ENCODE results near the gene DGKD. TPM values are rescaled to one million over a fixed set of nuclear protein-coding genes. Genes with fewer than 3 reads are reported as not detected.

DGKD gene
- polyA plus RNA-seq, 3 donors: 14.5 to 67.5 (median 16.6) TPM

GRCh38 chr2:233458826-233459225 is 104.5 kb downstream of the DGKD start:
- H3K27me3 Mint-ChIP-seq (ENCODE audit: low read depth in 3 of 3): peaks cover 0 to 2% (median 0%) of the 10 kb centered on the region in 3 donors
- H4K20me1 ChIP-seq (ENCODE audit: insufficient read depth, low read length): peaks cover 9% of the 10 kb centered on the region
- peak overlapping the region in 2 of 7 donors; percentile 50 to 51 for H3K27ac Mint-ChIP-seq
- H3K27me3 ChIP-seq (ENCODE audit: control insufficient read depth in 2 of 2, insufficient read depth in 2 of 2, low read length in 2 of 2): no peaks in the 10 kb centered on the region
- H3K4me3 Mint-ChIP-seq: no peak overlapping the region
- H3K4me1 Mint-ChIP-seq: no peaks in the 10 kb centered on the region
- H3K79me2 ChIP-seq (ENCODE audit: insufficient read depth, low read length): no peaks in the 10 kb centered on the region
- 96% methylated on average over 7 of the region's 8 CpGs for WGBS (ENCODE audit: insufficient coverage)
- no peak overlapping the region for H3K4me2 ChIP-seq (replicated peaks; ENCODE audit: extremely low read depth, low read length, poor library complexity, severe bottlenecking)
- no peak overlapping the region for H3K27ac ChIP-seq (ENCODE audit: low read depth in 1 of 2, low read length in 2 of 2)
- TF ChIP-seq CTCF (IDR thresholded peaks at IDR 0.05): no peak
- H3K9me3 Mint-ChIP-seq: no peaks in the 10 kb centered on the region
- no peak overlapping the region for H3K4me3 ChIP-seq (replicated peaks in 1 of 3; ENCODE audit: low read depth in 2 of 3, low read length in 3 of 3)
- no peak overlapping the region for H3K9ac ChIP-seq (ENCODE audit: insufficient read depth, low read length, poor library complexity, severe bottlenecking)
- H3K9me3 ChIP-seq (replicated peaks in 1 of 2; ENCODE audit: control insufficient read depth in 1 of 2, insufficient read depth in 1 of 2, low read length in 2 of 2): no peaks in the 10 kb centered on the region
- peaks cover 97 to 100% of the 10 kb centered on the region in 2 donors for H3K36me3 ChIP-seq (replicated peaks in 1 of 2; ENCODE audit: control insufficient read depth in 1 of 2, insufficient read depth in 2 of 2, low read length in 2 of 2)
- no peak for DNase-seq
- no peak overlapping the region for H2AFZ ChIP-seq (ENCODE audit: insufficient read depth, low read depth, low read length, poor library complexity, severe bottlenecking)
- H3K4me1 ChIP-seq (ENCODE audit: control insufficient read depth in 1 of 2, insufficient read depth in 2 of 2, low read length in 2 of 2): no peaks in the 10 kb centered on the region
- intact Hi-C loops (cut with micrococcal nuclease): no loop called here
- peaks cover 93 to 100% of the 10 kb centered on the region in 2 donors for H3K36me3 Mint-ChIP-seq

- Mint-ChIP-seq H3K27ac (peak overlapping the region in 1 of 7 donors; percentile 50), H3K4me1 (no peaks in the 10 kb centered on the region), H3K9me3 (no peaks in the 10 kb centered on the region), H3K4me3 (no peak overlapping the region), H3K27me3 (ENCODE audit: low read depth in 3 of 3) (peaks cover 0 to 2% (median 0%) of the 10 kb centered on the region in 3 donors), H3K36me3 (peaks cover 94 to 100% of the 10 kb centered on the region in 2 donors)
- no peaks in the 10 kb centered on the region for H3K9me3 ChIP-seq (replicated peaks in 1 of 2; ENCODE audit: control insufficient read depth in 1 of 2, insufficient read depth in 1 of 2, low read length in 2 of 2)
- H3K27me3 ChIP-seq (ENCODE audit: control insufficient read depth in 2 of 2, insufficient read depth in 2 of 2, low read length in 2 of 2): no peaks in the 10 kb centered on the region
- no peak overlapping the region for H3K27ac ChIP-seq (ENCODE audit: low read depth in 1 of 2, low read length in 2 of 2)
- H3K4me1 ChIP-seq (ENCODE audit: control insufficient read depth in 1 of 2, insufficient read depth in 2 of 2, low read length in 2 of 2): no peaks in the 10 kb centered on the region
- H3K4me3 ChIP-seq (replicated peaks in 1 of 3; ENCODE audit: low read depth in 2 of 3, low read length in 3 of 3): no peak overlapping the region
- no peak overlapping the region for H3K4me2 ChIP-seq (replicated peaks; ENCODE audit: extremely low read depth, low read length, poor library complexity, severe bottlenecking)
- no peaks in the 10 kb centered on the region for H3K79me2 ChIP-seq (ENCODE audit: insufficient read depth, low read length)
- H2AFZ ChIP-seq (ENCODE audit: insufficient read depth, low read depth, low read length, poor library complexity, severe bottlenecking): no peak overlapping the region
- WGBS (ENCODE audit: insufficient coverage): 100% methylated on average over 10 of the region's 10 CpGs
- DNase-seq: no peak
- no peak for TF ChIP-seq CTCF (IDR thresholded peaks at IDR 0.05)
- peaks cover 98 to 100% of the 10 kb centered on the region in 2 donors for H3K36me3 ChIP-seq (replicated peaks in 1 of 2; ENCODE audit: control insufficient read depth in 1 of 2, insufficient read depth in 2 of 2, low read length in 2 of 2)
- intact Hi-C loops (cut with micrococcal nuclease): no loop called here
- H4K20me1 ChIP-seq (ENCODE audit: insufficient read depth, low read length): peaks cover 13% of the 10 kb centered on the region
- no peak overlapping the region for H3K9ac ChIP-seq (ENCODE audit: insufficient read depth, low read length, poor library complexity, severe bottlenecking)
Measured at GRCh38 chr2:233459426-233459825, 105.1 kb downstream of the DGKD start.
